ENCODE measurements around the gene FOXE3. TPM values are rescaled to one million over a fixed set of nuclear protein-coding genes. Genes with fewer than 3 reads are reported as not detected.

FOXE3 gene
- total RNA-seq, 2 donors from 2014 or later, result 0.11 to 0.49 TPM

DNA sequence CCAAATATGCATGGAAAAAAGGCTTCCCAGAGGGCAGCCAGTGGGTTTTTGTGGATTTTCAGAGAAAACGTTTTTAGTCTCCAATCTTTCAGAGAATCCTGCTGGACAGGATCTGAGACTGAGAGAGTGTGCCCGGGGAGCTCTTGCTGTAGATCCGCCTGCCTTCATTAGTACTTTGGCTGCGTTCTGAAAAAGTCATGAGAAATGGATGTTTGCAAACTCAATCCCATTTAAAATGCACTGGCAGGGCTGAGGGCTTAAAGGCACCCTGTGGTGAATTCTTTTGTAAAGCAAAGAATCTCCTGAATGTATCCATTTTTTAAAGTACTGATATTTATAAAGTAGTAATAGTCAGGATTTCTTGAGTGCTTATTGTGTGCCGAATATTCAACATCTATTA is 44.0 kb downstream of the FOXE3 start:
- no peak for DNase-seq
- H3K27me3 ChIP-seq, result no peaks in the 10 kb centered on the region
- intact Hi-C loops (cut with DNase I), result no loop called here

DNA sequence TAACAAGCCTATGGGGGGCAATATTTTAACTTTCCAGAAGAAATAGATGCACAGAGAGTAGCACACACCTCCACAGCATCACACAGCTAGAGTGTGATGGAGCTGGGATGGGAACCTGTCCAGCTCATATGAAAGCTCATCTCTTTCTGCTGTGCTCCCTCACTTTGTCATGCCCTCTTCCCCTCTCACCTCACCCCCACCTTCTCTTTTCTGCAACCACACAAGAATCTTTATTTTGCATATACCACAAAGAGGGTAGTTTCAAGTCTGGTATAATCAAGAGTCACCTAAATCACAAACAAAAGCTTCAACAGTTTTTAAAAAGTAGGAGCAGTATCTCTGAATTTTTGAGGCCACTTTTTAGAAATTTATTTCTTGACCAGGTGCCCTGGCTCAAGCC is 44.4 kb downstream of the FOXE3 start:
- Histone ChIP-seq H3K4me3 (no peak overlapping the region), H3K4me1 (no peaks in the 10 kb centered on the region), H3K36me3 (no peaks in the 10 kb centered on the region), H3K27ac (no peak overlapping the region), H3K9ac (ENCODE audit: low read depth in 2 of 2, low read length in 2 of 2) (no peak overlapping the region), H3K27me3 (no peaks in the 10 kb centered on the region), H3K9me3 (no peaks in the 10 kb centered on the region)
- no peak for DNase-seq
- TF ChIP-seq, protein P1, sequence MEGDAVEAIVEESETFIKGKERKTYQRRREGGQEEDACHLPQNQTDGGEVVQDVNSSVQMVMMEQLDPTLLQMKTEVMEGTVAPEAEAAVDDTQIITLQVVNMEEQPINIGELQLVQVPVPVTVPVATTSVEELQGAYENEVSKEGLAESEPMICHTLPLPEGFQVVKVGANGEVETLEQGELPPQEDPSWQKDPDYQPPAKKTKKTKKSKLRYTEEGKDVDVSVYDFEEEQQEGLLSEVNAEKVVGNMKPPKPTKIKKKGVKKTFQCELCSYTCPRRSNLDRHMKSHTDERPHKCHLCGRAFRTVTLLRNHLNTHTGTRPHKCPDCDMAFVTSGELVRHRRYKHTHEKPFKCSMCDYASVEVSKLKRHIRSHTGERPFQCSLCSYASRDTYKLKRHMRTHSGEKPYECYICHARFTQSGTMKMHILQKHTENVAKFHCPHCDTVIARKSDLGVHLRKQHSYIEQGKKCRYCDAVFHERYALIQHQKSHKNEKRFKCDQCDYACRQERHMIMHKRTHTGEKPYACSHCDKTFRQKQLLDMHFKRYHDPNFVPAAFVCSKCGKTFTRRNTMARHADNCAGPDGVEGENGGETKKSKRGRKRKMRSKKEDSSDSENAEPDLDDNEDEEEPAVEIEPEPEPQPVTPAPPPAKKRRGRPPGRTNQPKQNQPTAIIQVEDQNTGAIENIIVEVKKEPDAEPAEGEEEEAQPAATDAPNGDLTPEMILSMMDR (IDR thresholded peaks at IDR 0.05), result no peak
- intact Hi-C loops (cut with DNase I), result no loop called here

More for the DNA sequence above, 44.0 kb downstream of the FOXE3 start:
- Histone ChIP-seq H3K4me1 (no peaks in the 10 kb centered on the region), H3K9ac (ENCODE audit: low read depth in 2 of 2, low read length in 2 of 2) (no peak overlapping the region), H3K4me3 (no peak overlapping the region), H3K9me3 (no peaks in the 10 kb centered on the region), H3K36me3 (no peaks in the 10 kb centered on the region), H3K27ac (no peak overlapping the region)
- TF ChIP-seq, protein P1 (IDR thresholded peaks at IDR 0.05), result no peak

DNA sequence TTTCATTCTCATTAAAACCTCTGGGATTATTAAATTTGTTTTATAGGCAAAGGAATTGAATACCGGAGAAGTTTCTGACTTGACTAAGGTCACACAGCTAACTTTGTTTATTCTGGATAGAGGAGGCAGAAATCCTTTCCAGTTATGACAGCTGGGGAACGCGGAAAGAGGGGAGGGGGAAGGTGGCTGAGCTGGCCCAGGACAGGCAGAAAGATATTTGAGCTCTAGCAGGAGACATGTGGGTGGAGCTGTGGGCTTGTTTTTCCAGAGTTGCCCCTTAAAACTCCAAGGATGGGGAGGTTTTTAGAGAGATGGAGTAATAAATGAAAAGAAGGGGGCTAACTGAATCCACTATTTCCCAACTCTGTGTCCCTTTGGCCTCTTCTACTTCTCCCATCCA is 49.5 kb downstream of the FOXE3 start:
- no peak overlapping the region for H3K4me3 ChIP-seq
- H3K9ac ChIP-seq (ENCODE audit: low read depth in 2 of 2, low read length in 2 of 2), result no peak overlapping the region
- H3K36me3 ChIP-seq, result no peaks in the 10 kb centered on the region
- TF ChIP-seq, protein P1 (IDR thresholded peaks at IDR 0.05), result no peak
- DNase-seq, result no peak
- no peaks in the 10 kb centered on the region for H3K4me1 ChIP-seq
- H3K27ac ChIP-seq, result no peak overlapping the region
- no peaks in the 10 kb centered on the region for H3K27me3 ChIP-seq
- intact Hi-C loops (cut with DNase I), result no loop called here
- no peaks in the 10 kb centered on the region for H3K9me3 ChIP-seq

Other genes with a start within 250 kb of the FOXE3 start
- gene PDZK1IP1, start 226.2 kb upstream of the FOXE3 start, total RNA-seq, result 10 to 100 TPM; 40.6 to 85.2 TPM
- 1 to 10 TPM in 1 of 2 donors, under 1 TPM in 1; 0.90 to 1.2 TPM for gene TAL1, start 184.1 kb upstream of the FOXE3 start, total RNA-seq
- gene STIL, start 102.1 kb upstream of the FOXE3 start, total RNA-seq, result 10 to 100 TPM in 1 of 2 donors, 1 to 10 TPM in 1; 9.6 to 22.0 TPM
- gene CMPK1, start 82.5 kb upstream of the FOXE3 start, total RNA-seq, result 100 to 1,000 TPM; 172 to 254 TPM
- gene FOXD2, start 21.8 kb downstream of the FOXE3 start, total RNA-seq, result 10 to 100 TPM; 22.5 to 25.1 TPM